ENCODE measurements around the gene LIPC.

Gene LIPC

DNA sequence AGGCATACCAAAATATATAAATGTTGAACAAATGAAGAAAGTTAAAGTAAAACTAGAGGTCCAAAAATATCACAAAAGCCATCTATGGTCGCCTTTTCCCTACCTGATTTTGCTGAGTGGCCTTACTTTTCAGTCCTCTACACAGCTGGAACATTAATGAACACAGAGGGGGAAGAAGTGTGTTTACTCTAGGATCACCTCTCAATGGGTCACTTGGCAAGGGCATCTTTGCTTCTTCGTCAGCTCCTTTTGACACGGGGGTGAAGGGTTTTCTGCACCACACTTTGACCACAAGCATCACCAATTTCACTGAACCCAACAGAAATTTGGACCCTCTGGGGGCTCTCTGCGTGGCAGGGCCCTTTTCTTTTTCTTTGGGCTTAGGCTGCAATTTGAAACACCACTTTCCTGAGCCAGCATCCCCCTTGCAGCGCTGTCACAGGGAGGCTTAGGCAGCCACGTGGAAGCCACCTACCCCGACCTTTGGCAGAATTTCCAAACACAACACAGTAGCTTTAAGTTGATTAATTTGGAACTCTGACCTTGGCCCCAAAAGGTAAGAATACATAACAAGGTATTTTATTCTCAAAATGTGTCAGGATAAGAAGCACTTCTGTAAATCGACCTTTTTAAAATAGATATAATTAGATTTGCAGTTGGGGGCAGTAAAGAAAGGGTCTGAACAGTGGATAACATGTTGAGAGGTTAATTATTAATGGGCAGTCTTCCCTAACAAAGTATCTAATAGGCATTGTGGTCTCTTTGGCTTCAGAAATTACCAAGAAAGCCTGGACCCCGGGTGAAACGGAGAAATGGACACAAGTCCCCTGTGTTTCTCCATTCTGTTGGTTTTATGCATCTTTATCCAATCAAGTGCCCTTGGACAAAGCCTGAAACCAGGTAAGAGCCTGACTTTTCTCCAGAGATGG, at the start of gene LIPC:
TSS of gene LIPC (plus strand) at position 771 of the 929 bp plus-strand sequence. CDS start at position 813, 42 bp downstream.
- DNase-seq (ENCODE audit: low spot score) = no peak

- no peak for DNase-seq (ENCODE audit: low spot score)
These were observed 47.9 kb upstream of the LIPC start for GRCh38 chr15:58383876-58384275.

GRCh38 chr15:58384667-58385066, 47.1 kb upstream of the LIPC start:
- no peak for DNase-seq (ENCODE audit: low spot score)

- no peak for DNase-seq (ENCODE audit: low spot score)
These were observed 45.7 kb upstream of the LIPC start for GRCh38 chr15:58386081-58386480.

DNA sequence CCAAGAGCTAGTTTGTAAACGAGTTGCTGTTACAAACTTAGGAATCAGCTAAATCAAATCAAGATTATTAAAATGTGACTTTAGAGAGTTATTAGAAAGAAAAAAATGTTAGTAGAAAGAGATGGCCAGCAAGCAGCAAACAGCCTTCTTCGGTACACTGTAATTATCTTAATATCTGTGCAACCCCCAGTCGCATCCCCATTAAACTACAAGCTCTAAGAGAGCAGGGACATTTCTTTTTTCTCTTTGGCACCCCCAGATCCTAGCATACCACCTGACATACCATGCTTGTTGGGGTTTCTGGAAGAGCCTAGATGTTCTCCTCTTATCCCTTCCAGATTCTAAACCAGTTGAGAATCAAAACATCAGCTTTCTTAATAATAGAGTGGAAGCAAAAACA, 45.1 kb upstream of the LIPC start:
- DNase-seq (ENCODE audit: low spot score) = no peak

DNA sequence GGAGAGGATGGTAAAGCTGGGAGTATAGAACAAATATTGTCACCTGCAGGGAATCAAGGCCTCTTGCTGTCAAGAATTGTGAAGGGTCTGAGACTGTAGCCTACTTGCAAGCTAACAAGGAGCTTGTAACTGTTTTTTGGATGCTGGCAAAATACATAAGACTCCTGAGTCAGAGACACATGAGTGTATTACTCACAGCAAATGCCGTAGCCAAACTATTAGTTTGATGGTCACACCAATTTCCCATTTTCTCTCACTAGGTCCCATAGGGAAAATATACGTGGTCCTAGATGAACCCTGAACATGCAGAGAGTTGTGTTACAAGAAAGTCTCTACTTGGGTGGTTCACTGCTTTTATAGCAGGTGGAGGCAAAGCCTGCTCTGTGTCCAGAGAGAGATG, 44.7 kb upstream of the LIPC start:
- DNase-seq (ENCODE audit: low spot score) = peak; percentile 38

GRCh38 chr15:58388211-58388610, 43.6 kb upstream of the LIPC start:
- no peak for DNase-seq (ENCODE audit: low spot score)

GRCh38 chr15:58390118-58390517, 41.7 kb upstream of the LIPC start:
- no peak for DNase-seq (ENCODE audit: low spot score)

- no peak for DNase-seq (ENCODE audit: low spot score)
These were observed 41.1 kb upstream of the LIPC start for GRCh38 chr15:58390655-58391054.

- no peak for DNase-seq (ENCODE audit: low spot score)
These were observed 40.7 kb upstream of the LIPC start for GRCh38 chr15:58391088-58391487.

DNA sequence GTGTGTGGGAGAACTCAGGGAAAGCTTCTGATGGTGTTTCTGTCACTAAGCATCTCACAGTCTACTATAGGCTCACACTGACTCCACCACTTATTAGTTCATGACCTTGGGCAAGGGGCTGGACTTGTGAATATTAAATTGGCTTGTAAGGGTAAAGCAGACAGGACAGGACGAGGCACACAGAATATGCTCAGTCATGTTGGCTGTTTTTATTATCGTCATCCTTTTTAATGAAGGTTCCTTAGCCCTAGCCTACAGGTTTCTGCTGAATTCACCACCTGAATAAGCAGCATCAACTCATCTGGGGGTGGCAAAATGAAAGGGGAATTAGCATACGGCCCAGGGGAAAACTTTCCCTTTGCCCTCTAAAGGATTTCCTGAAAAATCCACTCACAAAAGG, 39.6 kb upstream of the LIPC start:
- no peak for DNase-seq (ENCODE audit: low spot score)

- no peak for DNase-seq (ENCODE audit: low spot score)
These were observed 39.1 kb upstream of the LIPC start for GRCh38 chr15:58392611-58393161.

GRCh38 chr15:58393241-58393662, 38.5 kb upstream of the LIPC start:
- DNase-seq (ENCODE audit: low spot score) = no peak

GRCh38 chr15:58396181-58396580, 35.6 kb upstream of the LIPC start:
- DNase-seq (ENCODE audit: low spot score) = no peak

- no peak for DNase-seq (ENCODE audit: low spot score)
These were observed 33.7 kb upstream of the LIPC start for GRCh38 chr15:58398071-58398470.

DNA sequence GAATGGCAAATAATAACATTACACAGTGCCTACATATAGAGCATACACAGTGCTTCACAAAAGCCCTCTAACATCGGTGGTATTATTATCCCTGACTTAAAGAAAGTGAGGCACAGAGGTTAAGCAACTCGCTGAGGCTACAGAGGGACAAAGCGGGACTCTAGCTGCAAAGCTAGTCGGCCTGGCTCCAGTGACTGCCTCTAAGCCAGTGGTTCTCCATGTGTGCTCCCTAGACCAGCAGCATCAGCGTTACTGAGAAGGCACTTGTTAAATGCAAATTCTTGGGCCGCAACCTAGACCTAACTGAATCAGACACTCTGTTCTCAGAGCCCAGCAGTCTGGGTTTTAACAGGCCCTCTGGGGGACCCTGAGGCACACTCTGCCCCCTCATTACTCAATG, 33.1 kb upstream of the LIPC start:
- no peak for DNase-seq (ENCODE audit: low spot score)

DNA sequence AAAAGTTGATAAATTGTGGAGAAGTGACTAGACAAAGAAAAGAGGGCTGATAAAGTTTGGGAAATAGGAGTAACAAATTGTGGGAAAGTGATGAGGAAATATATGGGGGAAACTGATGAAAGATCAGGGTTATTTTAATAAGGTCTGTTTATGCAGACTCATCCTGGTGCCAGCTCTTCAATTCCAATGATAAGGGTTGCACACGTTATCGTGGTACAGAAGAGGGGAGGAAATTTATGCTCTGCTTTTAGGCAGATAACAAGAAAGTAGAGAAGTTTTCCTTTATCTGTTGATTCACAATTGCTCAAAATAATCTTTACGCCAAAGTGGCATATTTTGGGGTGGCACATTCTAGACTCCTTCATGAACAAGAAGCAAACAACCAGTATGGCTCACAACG, 32.1 kb upstream of the LIPC start:
- DNase-seq (ENCODE audit: low spot score) = no peak

GRCh38 chr15:58401276-58401675, 30.5 kb upstream of the LIPC start:
- no peak for DNase-seq (ENCODE audit: low spot score)

DNA sequence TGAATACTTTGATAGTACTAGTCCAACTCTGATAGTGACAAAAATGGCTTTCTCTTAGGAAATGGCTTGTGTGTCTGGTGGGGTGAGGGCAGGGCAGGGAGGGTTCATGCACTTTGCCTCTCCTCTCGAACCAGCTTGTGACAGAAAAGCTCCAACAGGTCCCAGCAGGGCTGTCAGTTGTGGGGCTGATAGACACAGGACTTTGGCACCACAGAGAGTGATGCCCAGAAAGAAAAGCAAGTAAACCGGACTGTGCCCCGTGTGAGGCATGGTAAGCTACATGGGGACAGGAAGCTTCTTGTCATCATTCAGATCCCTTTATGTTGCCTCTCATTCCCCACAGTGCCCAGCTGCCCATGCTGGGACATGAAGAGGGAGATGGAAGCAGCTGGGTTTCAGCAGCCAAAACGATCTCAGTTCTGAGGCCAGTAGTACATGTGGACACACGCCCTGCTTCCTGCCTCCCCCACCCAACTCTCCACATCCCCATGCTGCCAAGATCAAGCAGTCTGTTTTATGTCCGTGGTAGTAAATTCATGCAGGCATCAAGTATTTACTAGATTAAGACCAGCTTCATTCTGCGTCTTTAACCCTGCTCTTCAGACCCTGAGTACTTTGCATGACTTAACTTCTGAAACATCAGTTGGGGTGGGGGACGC, 29.7 kb upstream of the LIPC start:
- DNase-seq (ENCODE audit: low spot score) = no peak

- DNase-seq (ENCODE audit: low spot score) = no peak
These were observed 28.2 kb upstream of the LIPC start for GRCh38 chr15:58403581-58403980.

- DNase-seq (ENCODE audit: low spot score) = no peak
These were observed 27.8 kb upstream of the LIPC start for GRCh38 chr15:58404020-58404419.

DNA sequence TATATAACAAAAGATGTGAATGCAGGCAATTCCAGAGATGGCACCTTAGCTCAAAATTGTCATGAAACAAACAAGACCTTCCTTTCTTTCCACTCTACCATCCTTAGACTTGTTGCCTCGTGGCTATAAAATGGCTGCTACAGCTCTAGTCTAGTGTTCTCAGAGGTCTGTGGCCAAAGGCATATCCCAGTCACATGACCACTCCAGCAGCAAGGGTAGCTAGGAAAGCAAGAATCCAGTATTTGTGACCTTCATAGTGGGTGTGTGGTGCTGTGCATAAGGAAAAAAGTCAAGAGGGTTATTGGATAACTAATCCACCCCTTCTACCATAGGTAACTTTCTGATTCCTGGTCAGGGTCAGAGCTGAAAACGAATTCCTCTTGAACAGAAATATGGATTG, 27.1 kb upstream of the LIPC start:
- DNase-seq (ENCODE audit: low spot score) = no peak

GRCh38 chr15:58405865-58406264, 25.9 kb upstream of the LIPC start:
- DNase-seq (ENCODE audit: low spot score) = no peak
